ENCODE results near the gene APBB2. TPM values are rescaled to one million over a fixed set of nuclear protein-coding genes. Genes with fewer than 3 reads are reported as not detected.

The APBB2 gene
- total RNA-seq, 1 donor: 75.8 TPM

DNA sequence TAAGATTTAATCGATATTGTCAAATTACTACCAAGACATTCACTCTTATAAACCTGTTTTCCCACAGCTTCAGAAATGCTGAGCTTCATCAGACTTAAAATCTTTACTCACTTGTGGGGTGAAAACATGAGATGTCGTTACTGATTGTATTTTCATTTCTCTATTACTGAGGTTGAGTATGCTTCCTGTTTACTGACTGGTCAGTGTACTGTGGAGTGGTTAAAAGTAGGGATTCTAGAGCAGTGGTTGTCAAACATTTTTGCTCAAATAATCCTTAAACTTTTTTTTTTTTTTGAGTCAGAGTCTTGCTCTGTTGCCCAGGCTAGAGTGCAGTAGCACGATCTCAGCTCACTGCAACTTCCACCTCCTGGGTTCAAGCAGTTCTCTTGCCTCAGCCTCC is 414.3 kb downstream of the APBB2 start:
- no peak for TF ChIP-seq CTCF (IDR thresholded peaks at IDR 0.05; ENCODE audit: insufficient read depth, low read length)
- DNase-seq (ENCODE audit: low read depth): no peak

DNA sequence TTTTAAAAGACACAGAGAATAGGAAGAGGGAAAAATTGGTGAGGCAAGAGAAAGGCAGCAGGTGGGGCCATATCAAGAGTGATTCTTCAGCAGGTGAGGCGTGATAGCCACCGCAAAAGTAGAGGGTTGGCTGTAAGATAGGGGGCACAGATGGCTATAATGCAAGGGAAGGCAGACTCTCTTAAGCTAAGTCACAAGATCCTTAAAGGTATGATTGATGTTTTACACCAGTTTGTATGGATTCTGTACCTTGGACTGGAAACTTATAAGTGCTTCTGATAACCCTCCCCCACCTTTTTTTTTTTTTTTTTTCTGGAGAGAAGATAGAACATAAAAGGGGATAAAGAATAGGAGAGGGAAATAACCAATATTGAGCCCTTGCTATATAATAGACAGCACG is 424.6 kb downstream of the APBB2 start:
- no peak for TF ChIP-seq CTCF (IDR thresholded peaks at IDR 0.05; ENCODE audit: insufficient read depth, low read length)
- no peak for DNase-seq (ENCODE audit: low read depth)

More for the DNA sequence above, 414.3 kb downstream of the APBB2 start:
- no peak overlapping the region for H3K4me3 ChIP-seq (ENCODE audit: low read depth, low read length)

DNA sequence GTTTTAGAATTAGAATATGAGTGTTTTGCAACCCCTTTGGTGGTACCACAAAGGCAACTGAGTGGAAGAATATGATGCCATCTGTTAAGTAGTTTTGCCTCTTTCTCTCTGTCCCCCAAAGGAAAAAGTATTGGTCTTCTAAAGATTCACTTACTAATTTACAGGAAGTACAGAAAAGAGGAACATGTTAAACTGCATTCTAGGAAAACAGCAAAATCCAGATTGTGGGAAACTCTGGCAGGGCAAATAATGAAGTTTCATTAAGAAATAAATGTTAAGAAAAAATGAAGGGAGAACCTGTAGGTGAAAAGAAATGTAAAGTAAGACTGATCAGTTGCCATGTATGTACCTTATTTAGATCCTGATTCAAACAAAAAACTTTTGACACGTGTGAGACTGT is 425.3 kb downstream of the APBB2 start:
- DNase-seq (ENCODE audit: low read depth): no peak
- no peak for TF ChIP-seq CTCF (IDR thresholded peaks at IDR 0.05; ENCODE audit: insufficient read depth, low read length)
- H3K4me3 ChIP-seq (ENCODE audit: low read depth, low read length): no peak overlapping the region

More for the DNA sequence above, 424.6 kb downstream of the APBB2 start:
- H3K4me3 ChIP-seq (ENCODE audit: low read depth, low read length): no peak overlapping the region

DNA sequence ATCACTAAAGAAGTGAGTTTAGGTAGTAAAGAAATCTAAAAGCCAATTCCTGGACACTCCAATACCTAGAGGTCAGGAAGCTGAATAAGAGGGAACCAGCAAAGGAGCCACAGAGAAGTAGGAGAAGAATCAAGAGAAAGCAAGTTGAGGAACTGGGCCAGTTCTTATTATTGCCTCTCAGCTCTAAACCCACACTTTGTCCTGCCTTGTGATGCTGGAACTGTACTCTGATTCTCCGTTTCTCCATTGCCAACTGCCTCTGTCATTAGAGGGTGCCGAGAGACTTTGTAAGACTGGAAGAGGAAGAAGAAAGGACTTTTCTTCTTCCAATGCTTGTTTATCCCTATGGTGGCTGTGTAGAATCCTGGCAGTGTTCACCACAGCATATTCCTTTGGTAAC is 426.0 kb downstream of the APBB2 start:
- no peak overlapping the region for H3K4me3 ChIP-seq (ENCODE audit: low read depth, low read length)
- no peak for DNase-seq (ENCODE audit: low read depth)
- no peak for TF ChIP-seq CTCF (IDR thresholded peaks at IDR 0.05; ENCODE audit: insufficient read depth, low read length)

DNA sequence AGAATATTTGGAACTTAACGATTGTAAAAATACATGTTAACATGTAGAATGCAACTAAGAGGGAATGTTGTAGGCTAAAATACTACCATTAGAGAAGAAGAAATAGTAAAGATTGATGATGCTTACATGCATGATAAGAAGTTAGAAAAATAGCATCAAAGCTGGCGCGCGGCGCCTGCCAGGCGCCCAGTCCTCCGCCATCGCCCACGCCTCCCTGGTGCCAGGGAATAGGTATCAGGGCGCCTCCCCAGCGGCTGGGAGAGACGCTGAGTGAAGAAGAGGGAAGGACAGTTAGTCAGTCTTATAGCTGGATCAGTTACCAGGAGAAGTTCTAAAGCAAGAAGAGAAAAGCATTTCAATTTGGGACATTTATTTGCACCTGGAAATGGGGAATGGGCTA is 428.6 kb downstream of the APBB2 start:
- DNase-seq (ENCODE audit: low read depth): no peak
- no peak for TF ChIP-seq CTCF (IDR thresholded peaks at IDR 0.05; ENCODE audit: insufficient read depth, low read length)
- no peak overlapping the region for H3K4me3 ChIP-seq (ENCODE audit: low read depth, low read length)

DNA sequence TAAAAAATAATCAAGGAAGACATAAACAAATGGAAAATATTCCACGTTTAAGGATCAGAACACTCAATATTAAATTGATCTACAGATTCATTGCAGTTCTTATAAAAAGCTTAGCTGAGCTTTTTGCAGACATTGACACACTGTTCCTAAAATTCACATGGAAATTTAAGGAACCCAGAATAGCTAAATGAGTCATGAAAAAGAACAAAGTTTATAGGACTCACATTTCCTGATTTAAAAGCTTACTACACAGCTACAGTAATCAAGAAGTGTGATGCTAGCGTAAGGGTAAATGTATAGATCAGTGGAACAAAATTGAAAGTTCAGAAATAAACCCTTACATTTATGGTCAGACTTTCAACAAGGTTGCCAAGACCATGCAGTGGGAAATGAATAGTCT is 431.5 kb downstream of the APBB2 start:
- no peak for TF ChIP-seq CTCF (IDR thresholded peaks at IDR 0.05; ENCODE audit: insufficient read depth, low read length)
- no peak for DNase-seq (ENCODE audit: low read depth)
- no peak overlapping the region for H3K4me3 ChIP-seq (ENCODE audit: low read depth, low read length)

- no peak for DNase-seq (ENCODE audit: low read depth)
- H3K4me3 ChIP-seq (ENCODE audit: low read depth, low read length): no peak overlapping the region
- TF ChIP-seq CTCF (IDR thresholded peaks at IDR 0.05; ENCODE audit: insufficient read depth, low read length): no peak
Measured at GRCh38 chr4:40778090-40778489, 436.3 kb downstream of the APBB2 start.

Measured in fibroblast of the aortic adventitia (primary cell).